ENCODE data around the gene FILIP1L.

FILIP1L gene

DNA sequence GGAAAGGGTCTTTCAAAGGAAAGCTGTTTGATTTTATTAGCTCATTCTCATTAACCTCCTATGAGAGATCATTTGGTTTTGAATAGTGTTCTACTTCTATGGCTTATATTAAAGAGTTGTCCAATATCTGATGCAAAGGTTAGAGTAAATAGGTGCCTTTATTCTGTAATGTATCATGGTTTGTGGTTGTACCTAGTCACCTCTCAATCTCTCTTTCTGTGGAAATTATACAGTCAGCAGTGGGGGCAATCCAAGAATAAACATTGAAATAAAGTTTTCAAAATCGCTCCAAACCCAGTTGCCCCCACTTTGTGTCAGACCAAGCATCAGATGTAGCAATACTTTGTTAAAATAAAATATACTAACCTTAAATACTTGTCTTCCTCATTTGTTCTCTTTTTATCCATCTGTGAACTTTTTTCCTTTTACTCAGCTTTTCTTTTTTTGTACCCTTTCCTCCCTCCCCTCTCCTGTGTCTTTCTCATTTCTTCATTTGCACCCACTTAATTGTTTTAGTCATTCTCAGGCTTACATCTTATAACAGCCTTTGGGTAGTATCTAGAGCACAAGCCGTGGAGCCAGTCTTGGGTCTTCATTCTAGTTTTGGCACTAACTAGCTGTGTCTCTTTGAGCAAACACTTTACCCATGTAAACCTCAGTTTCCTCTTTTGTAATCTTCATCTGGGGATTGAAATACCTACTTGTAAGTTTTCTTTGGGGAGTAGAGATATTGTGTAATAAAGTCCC, 279.9 kb downstream of the FILIP1L start:
- TF ChIP-seq, protein P1, sequence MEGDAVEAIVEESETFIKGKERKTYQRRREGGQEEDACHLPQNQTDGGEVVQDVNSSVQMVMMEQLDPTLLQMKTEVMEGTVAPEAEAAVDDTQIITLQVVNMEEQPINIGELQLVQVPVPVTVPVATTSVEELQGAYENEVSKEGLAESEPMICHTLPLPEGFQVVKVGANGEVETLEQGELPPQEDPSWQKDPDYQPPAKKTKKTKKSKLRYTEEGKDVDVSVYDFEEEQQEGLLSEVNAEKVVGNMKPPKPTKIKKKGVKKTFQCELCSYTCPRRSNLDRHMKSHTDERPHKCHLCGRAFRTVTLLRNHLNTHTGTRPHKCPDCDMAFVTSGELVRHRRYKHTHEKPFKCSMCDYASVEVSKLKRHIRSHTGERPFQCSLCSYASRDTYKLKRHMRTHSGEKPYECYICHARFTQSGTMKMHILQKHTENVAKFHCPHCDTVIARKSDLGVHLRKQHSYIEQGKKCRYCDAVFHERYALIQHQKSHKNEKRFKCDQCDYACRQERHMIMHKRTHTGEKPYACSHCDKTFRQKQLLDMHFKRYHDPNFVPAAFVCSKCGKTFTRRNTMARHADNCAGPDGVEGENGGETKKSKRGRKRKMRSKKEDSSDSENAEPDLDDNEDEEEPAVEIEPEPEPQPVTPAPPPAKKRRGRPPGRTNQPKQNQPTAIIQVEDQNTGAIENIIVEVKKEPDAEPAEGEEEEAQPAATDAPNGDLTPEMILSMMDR (conservative IDR thresholded peaks at IDR 0.05; ENCODE audit: low read depth, low read length), result no peak
- DNase-seq (ENCODE audit: low read depth), result no peak
- H3K4me3 ChIP-seq (ENCODE audit: low read length), result no peak overlapping the region

GRCh38 chr3:99833617-99834205, 280.6 kb downstream of the FILIP1L start:
- no peak for DNase-seq (ENCODE audit: low read depth)
- TF ChIP-seq, protein P1 (conservative IDR thresholded peaks at IDR 0.05; ENCODE audit: low read depth, low read length), result no peak
- H3K4me3 ChIP-seq (ENCODE audit: low read length), result no peak overlapping the region

DNA sequence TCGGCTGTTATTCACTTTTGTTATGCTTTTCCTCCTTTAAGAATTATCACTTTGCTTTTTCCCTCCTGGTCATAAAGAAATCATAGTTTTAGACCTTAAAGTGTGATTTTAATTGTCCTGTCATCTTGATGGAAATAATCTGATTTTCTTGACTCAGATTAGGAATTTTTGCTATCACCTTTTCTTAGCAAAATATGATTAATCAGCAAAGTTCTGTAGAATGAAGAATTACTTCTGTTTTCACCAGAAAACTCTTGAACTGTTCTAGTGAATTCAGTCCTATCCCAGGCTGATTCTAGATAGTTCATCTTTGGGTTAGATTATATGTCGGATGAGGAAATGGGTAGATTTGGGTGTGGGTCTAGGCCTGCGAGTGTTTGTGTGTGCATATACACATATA, 284.5 kb downstream of the FILIP1L start:
- no peak for DNase-seq (ENCODE audit: low read depth)
- TF ChIP-seq, protein P1 (conservative IDR thresholded peaks at IDR 0.05; ENCODE audit: low read depth, low read length), result no peak
- no peak overlapping the region for H3K4me3 ChIP-seq (ENCODE audit: low read length)

- TF ChIP-seq, protein P1 (conservative IDR thresholded peaks at IDR 0.05; ENCODE audit: low read depth, low read length), result no peak
- no peak for DNase-seq (ENCODE audit: low read depth)
- H3K4me3 ChIP-seq (ENCODE audit: low read length), result no peak overlapping the region
These were observed 289.2 kb downstream of the FILIP1L start for GRCh38 chr3:99825004-99825640.

GRCh38 chr3:99823723-99824711, 290.3 kb downstream of the FILIP1L start:
- no peak for DNase-seq (ENCODE audit: low read depth)
- TF ChIP-seq, protein P1 (conservative IDR thresholded peaks at IDR 0.05; ENCODE audit: low read depth, low read length), result no peak

GRCh38 chr3:99818818-99819217, 295.5 kb downstream of the FILIP1L start:
- no peak for DNase-seq (ENCODE audit: low read depth)
- TF ChIP-seq, protein P1 (conservative IDR thresholded peaks at IDR 0.05; ENCODE audit: low read depth, low read length), result no peak
- no peak overlapping the region for H3K4me3 ChIP-seq (ENCODE audit: low read length)

More at GRCh38 chr3:99823723-99824711, 290.3 kb downstream of the FILIP1L start:
- no peak overlapping the region for H3K4me3 ChIP-seq (ENCODE audit: low read length)

Measured in retinal pigment epithelial cell (primary cell).